T-helper 2 cell treated with Interferon-gamma antibody and Interleukin-4, amounts not matched to agents 100 ng/mL and 5 ng/mL, for 36 hours (primary cell): ENCODE results near the gene MYORG. TPM values are rescaled to one million over a fixed set of nuclear protein-coding genes. Genes with fewer than 3 reads are reported as not detected.
"Not testable (repeated sequence)": the region's sequence is repeated elsewhere in the genome, so short reads cannot be mapped to it uniquely, and the experiment has no call there.

ENCODE experiments used
- intact Hi-C: fragments of 100-400 bp; cut with micrococcal nuclease; formaldehyde crosslinking; loops from one replicate; pipeline ENCODE4 v1.15.1; 2023
- total RNA-seq: library from RNA; stranded (reverse); gene quantifications from 2 replicates; pipeline ENCODE4 v1.2.3, GENCODE V29; 2022

The MYORG gene
- total RNA-seq, 1 donor from 2014 or later = 1.2 TPM

DNA sequence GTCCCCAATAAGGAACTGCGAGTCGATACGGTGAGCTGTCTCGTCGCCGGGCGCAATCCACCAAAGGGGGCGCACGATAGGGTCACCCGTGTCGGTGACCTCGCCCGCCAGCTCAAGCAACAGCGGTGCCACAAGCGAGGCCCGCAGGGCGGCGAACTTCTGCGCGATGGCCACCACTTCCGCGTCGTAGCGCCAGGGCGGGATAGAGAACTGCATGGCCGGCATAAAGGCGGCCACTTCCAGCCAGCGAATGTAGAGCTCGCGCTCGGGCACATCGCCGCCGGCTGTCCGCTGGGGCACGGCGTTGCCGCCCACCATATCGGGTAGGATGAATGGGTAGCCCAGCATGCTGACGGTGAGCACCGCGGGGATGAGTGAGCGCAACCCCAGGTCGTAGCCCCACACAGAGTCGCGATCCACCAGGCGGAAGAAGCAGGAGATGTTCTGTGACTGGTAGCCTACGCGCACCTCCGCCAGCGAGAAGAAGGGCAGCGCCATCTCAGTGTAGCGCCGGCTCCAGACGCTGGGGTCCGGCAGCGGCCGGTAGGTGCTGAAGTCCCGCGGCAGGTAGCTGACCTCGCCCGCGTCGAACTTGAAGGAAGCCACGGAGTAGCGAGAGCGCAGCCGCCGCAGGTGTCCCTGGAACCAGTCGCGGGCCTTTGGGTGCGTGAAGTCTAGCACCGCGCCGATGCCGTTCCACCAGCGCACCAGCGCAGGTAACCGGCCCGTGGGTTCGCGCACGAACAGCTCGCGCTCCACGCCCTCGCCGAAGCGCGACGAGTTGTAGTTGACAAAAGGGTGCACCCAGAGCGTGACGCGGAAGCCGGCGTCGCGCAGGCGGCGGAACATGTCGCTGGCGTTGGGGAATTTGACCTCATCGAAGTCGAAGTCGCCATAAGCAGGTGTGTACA lies 5.5 kb downstream of the MYORG start:
- intact Hi-C loops = loop anchor here (10.0 kb wide), 1 partner anchor 1986 kb away; the partner anchor contains the start of gene ACO1

- intact Hi-C loops = loop anchor here (10.0 kb wide), 1 partner anchor 1986 kb away; the partner anchor contains the start of gene ACO1
Measured at GRCh38 chr9:34370335-34370969, 6.2 kb downstream of the MYORG start.

GRCh38 chr9:34369636-34370035 lies 7.1 kb downstream of the MYORG start:
- intact Hi-C loops = loop anchor here (10.0 kb wide), 1 partner anchor 1985 kb away; the partner anchor contains the start of gene ACO1

DNA sequence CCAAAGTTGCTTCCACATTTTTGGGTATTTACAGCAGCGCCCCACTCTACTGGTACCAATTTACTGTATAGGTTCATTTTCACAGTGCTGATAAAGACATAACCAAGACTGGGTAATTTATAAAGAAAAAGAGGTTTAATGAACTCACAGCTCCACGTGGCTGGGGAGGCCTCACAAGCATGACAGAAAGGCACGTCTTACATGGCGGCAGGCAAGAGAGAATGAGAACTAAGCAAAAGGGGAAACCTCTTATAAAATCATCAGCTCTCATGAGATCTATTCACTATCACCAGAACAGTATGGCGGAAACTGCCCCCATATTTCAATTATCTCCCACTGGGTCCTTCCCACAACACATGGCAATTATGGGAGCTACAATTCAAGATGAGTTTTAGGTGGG lies 7.9 kb downstream of the MYORG start:
- intact Hi-C loops = not testable (repeated sequence)

GRCh38 chr9:34367751-34368410 lies 8.8 kb downstream of the MYORG start:
- intact Hi-C loops = not testable (repeated sequence)

DNA sequence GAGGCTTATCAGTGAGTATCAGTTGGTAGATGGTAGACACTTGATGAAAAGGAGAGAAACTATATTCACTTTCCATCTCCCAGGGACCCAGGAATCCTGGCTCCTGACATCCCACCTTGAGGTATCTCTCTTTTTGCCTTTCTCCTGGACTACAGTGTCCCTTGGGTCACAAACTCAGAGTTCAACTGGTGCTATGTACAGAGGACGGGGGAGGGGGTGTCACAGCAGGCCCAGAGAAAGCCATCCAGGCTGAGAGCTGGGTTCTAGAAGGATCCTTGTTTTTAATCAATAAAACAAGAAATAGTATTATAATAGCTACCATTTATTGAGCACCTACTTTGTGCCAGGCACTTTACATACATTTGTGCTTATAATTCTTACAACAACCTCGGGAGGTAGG lies 10.3 kb downstream of the MYORG start:
- intact Hi-C loops = no loop called here

DNA sequence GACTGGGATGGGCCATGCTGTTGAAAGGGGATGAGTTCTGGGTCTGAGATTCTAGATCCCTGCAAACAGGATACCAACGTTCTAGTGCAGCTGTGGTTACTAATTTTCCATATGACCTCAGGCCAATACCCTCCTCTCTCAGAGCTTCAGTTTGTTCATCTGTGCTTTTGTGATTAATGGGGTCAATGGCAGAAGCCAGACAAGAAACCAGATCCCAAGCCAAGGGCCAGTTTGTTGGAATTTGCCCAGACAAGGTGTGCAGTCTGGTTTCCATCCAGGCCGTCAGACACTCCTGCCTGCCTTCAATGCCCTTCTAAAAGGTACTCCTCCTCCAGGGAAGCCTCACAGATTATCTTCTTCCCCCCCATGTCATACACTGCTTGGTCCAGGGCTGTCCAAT lies 11.4 kb downstream of the MYORG start:
- intact Hi-C loops = no loop called here

DNA sequence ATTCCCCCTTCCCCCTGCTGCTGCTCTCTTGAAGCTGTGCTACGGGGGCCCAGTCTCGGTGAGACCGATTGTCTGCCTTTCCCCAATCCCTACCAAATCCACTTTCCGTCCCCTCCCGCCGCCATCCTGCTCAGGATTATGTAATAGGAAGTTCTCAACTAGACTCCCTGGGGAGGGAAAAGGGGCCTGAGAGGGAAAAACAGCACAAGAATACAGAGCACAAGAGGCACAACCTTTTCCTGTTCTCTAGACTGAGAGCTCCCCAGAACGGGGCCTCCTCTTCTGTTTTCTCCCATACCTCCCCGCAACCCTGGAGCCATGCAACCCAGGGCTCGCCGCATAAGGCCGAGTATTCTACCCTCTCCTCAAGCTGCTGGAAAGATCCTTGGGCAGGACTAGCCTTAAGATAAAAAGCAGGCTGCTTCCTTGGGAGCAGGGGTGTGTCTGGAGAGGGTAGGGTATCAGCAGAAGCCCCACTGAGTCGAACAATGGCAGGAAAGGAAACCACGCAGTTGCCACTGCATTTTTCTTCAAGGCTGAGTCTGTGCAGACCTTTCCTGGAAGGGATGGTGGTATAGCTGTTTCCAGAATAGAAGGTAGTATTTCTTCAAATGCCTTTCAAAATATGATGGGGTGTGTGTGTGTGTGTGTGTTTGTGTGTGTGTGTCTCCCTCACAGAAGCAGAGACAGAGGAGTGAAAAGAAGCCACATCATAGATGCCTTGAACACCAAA lies 12.9 kb downstream of the MYORG start:
- intact Hi-C loops = no loop called here

DNA sequence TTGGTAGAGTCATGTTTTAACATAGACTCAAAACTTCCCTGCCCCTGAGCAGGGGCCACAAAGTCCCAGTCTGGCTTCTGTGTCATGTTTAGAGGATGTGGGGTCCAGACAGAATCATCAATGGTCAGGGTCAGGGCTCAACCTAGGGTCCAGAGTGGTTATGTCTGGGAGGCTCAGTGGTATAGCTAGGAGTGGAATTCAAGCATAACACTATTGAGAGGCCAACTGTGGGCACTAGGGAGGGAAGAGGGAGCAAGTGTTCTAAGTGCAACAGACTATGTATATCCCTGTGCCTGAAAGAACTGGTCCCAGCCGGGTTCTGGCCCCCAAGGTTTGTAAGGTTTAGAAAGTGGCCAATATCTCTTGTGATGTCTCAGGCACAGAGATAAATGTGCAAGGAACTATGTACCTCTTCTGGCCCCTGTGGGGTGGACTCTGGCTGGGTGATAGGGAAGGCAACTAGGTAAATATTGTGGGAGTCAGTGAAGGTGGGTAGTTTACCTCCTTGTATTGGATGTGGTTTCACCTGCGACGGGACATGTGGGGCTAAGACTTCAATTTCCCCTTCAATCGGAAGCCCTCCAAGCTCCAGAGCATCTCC lies 14.0 kb downstream of the MYORG start:
- intact Hi-C loops = no loop called here

DNA sequence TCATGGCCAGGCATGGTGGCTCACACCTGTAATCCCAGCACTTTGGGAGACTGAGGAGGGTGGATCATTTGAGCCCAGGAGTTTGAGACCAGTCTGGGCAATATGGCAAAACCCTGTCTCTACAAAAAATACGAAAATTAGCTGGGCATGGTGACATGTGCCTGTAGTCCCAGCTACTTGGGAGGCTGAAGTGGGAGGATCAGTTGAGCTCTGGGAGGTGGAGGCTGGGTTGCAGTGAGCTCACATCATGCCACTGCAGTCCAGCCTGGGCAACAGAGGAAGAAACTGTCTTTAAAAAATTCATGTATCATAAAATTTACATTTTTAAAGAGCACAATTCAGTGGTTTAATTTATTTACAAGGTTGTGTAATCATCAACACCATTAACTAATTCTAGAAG lies 23.7 kb downstream of the MYORG start:
- intact Hi-C loops = not testable (repeated sequence)

- intact Hi-C loops = not testable (repeated sequence)
Measured at GRCh38 chr9:34352122-34352652, 24.5 kb downstream of the MYORG start.

GRCh38 chr9:34349324-34349723 lies 27.4 kb downstream of the MYORG start:
- intact Hi-C loops = no loop called here

DNA sequence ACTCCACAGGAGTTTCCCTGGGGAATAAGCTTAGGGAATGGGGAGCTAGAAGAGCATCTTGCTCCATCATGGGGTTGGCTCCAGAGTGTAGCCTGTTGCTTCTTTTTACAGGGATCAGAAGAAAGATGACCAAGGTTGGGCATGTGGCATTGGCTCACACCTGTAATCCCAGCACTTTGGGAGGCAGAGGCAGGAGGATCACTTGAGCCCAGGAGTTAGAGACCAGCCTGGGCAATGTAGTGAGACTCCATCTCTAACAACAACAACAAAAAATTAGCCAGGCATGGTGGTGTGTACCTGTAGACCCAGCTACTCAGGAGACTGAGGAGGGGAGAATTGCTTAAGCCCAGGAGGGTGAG lies 28.9 kb downstream of the MYORG start:
- intact Hi-C loops = no loop called here

- intact Hi-C loops = no loop called here
Measured at GRCh38 chr9:34346873-34347799, 29.6 kb downstream of the MYORG start.

DNA sequence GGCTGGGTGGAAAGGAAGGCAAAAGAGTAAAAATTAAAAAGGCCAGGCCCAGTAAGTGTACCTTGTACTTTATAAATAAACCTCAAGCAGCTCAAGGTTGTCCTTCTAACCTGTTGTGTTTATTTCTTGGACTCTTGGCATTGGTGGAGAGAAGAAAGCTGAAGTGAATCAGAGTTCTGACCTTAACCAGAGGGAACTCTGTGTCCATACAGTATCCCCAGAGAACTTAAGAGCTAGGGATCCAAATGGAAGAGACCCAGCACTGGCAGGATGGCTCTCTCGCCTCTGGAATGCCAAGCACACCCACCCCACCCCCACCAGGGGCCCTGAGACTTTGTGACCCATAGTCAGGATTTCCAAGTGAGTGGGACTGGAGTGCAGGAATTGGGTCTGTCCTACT lies 33.1 kb downstream of the MYORG start:
- intact Hi-C loops = no loop called here

DNA sequence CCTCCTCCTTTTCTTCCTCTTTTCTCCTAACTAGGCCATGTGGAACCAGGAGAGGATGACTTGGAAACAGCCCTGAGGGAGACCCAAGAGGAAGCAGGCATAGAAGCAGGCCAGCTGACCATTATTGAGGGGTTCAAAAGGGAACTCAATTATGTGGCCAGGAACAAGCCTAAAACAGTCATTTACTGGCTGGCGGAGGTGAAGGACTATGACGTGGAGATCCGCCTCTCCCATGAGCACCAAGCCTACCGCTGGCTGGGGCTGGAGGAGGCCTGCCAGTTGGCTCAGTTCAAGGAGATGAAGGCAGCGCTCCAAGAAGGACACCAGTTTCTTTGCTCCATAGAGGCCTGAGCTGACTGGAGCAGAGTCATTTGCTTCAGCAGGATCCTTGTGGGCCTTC lies 33.6 kb downstream of the MYORG start:
- intact Hi-C loops = no loop called here

- intact Hi-C loops = no loop called here
Measured at GRCh38 chr9:34341659-34342295, 34.9 kb downstream of the MYORG start.

- intact Hi-C loops = loop anchor here (10.0 kb wide), 1 partner anchor 166 kb away; no protein-coding TSS in a partner anchor
Measured at GRCh38 chr9:34338665-34339385, 37.9 kb downstream of the MYORG start.
